GM12878 (cell line): Measurements from ENCODE around the gene GSAP. TPM values are rescaled to one million over a fixed set of nuclear protein-coding genes. Genes with fewer than 3 reads are reported as not detected.

ENCODE experiments used
- ATAC-seq: fragments of 200-7000 bp; cut with Tn5 transposase; 3 replicates; pipeline ENCODE4 v1.9.1; 2020; ENCODE audit warnings: mild to moderate bottlenecking, moderate library complexity
- BruUV-seq: library from RNA; stranded (reverse); fragments of 400-500 nt; replicated peaks from 2 replicates; lab custom pipeline; 2021; lab: Mats Ljungman, UMichigan
- CTCF ChIA-PET: fragments of 300-600 bp; sonication (Branson Sonifier 250); formaldehyde crosslinking; extraction: SDS; loops from one replicate; lab custom pipeline; 2021; ENCODE audit warnings: inconsistent platforms; lab: Yijun Ruan, JAX
- POLR2A ChIA-PET: fragments of 350-600 bp; formaldehyde crosslinking; extraction: SDS; loops from one replicate; lab custom pipeline; 2021; ENCODE audit warnings: inconsistent platforms; lab: Charles Lee
- RAD21 ChIA-PET: fragments of 300-600 bp; sonication (Branson Sonifier 250); formaldehyde crosslinking; loops from one replicate; lab custom pipeline; 2023; ENCODE audit warnings: antibody characterized with exemption; ENCODE audit not compliant: unreplicated experiment; lab: Charles Lee
- SMC1A ChIA-PET: fragments of 300-600 bp; sonication (Branson Sonifier 250); formaldehyde crosslinking; loops from one replicate; lab custom pipeline; 2023; ENCODE audit not compliant: unreplicated experiment, uncharacterized antibody; lab: Charles Lee
- DNase-seq: peaks from one replicate; pipeline ENCODE4 v3.0.0-alpha.2; 2011; ENCODE audit warnings: low read depth, low spot score
- FAIRE-seq: peaks from 3 replicates; lab custom pipeline; 2011; peaks lifted over from hg19 to GRCh38; lab: Jason Lieb, UNC
- H2AFZ ChIP-seq: 2 replicates; pipeline ENCODE4 v1.6.0; 2011; ENCODE audit warnings: low read depth, low read length, control low read depth; ENCODE audit not compliant: control insufficient read depth
- H3K27ac ChIP-seq: 2 replicates; pipeline ENCODE4 v1.5.1; 2011; ENCODE audit warnings: control low read depth; ENCODE audit not compliant: control insufficient read depth, insufficient read depth
- H3K27me3 ChIP-seq, 2 experiments: replicated peaks in 1 of 2; 2 replicates each; pipeline versions ENCODE4 v1.6.0 to v1.6.1; 2011; ENCODE audit warnings: low read length in 1 of 2; ENCODE audit not compliant: control insufficient read depth in 2 of 2, insufficient read depth in 2 of 2
- H3K36me3 ChIP-seq, 2 experiments: 2 replicates each; pipeline ENCODE4 v1.5.1; 2011; ENCODE audit warnings: low read length in 1 of 2; ENCODE audit not compliant: control insufficient read depth in 2 of 2, insufficient read depth in 2 of 2
- H3K4me1 ChIP-seq: 2 replicates; pipeline ENCODE4 v1.6.1; 2011; ENCODE audit warnings: mild to moderate bottlenecking, low read length, moderate library complexity, mixed read lengths; ENCODE audit not compliant: control insufficient read depth, insufficient read depth
- H3K4me2 ChIP-seq: 2 replicates; pipeline ENCODE4 v1.6.0; 2011; ENCODE audit warnings: control low read depth; ENCODE audit not compliant: control insufficient read depth, insufficient read depth
- H3K4me3 ChIP-seq: fragments of 200-600 bp; sonication (generic); 2 replicates; pipeline ENCODE4 v1.5.1; 2016
- H3K79me2 ChIP-seq: 2 replicates; pipeline ENCODE4 v1.6.0; 2011; ENCODE audit warnings: low read length; ENCODE audit not compliant: control insufficient read depth, insufficient read depth
- H3K9ac ChIP-seq: 2 replicates; pipeline ENCODE4 v1.8.0; 2011; ENCODE audit warnings: low read length, control low read depth, mixed read lengths; ENCODE audit not compliant: control insufficient read depth, insufficient read depth
- H3K9me3 ChIP-seq: replicated peaks from 3 replicates; pipeline ENCODE4 v1.5.1; 2011; ENCODE audit warnings: mild to moderate bottlenecking, low read length; ENCODE audit not compliant: control insufficient read depth, insufficient read depth
- H4K20me1 ChIP-seq: 2 replicates; pipeline ENCODE4 v1.6.0; 2011; ENCODE audit not compliant: control insufficient read depth, insufficient read depth
- BCLAF1 ChIP-seq: fragments of 450-650 bp; IDR thresholded peaks from 2 replicates; pipeline ENCODE4 v1.6.1; 2017; ENCODE audit warnings: antibody characterized with exemption, mild to moderate bottlenecking, moderate library complexity
- CHD1 ChIP-seq: IDR thresholded peaks from 2 replicates; pipeline ENCODE4 v1.6.1; 2012; ENCODE audit warnings: low read depth, low read length, improper control_type of control experiment
- IKZF1 ChIP-seq: fragments of 450-650 bp; conservative IDR thresholded peaks from 2 replicates; pipeline ENCODE4 v1.6.1; 2017; ENCODE audit warnings: antibody characterized with exemption, mild to moderate bottlenecking
- MYB ChIP-seq: fragments of 150-350 bp; IDR thresholded peaks from 2 replicates; pipeline ENCODE4 v1.6.1; 2014; ENCODE audit warnings: mild to moderate bottlenecking, low read depth, low read length, borderline replicate concordance
- POLR2AphosphoS5 ChIP-seq: IDR thresholded peaks from 2 replicates; pipeline ENCODE4 v1.6.1; 2011; ENCODE audit warnings: mild to moderate bottlenecking, low read length, inconsistent platforms
- REST ChIP-seq: IDR thresholded peaks from 2 replicates; pipeline ENCODE4 v1.6.1; 2012; ENCODE audit warnings: mild to moderate bottlenecking, low read depth, low read length
- SREBF1 ChIP-seq: IDR thresholded peaks from 2 replicates; pipeline ENCODE4 v1.6.1; 2012; ENCODE audit warnings: mild to moderate bottlenecking, low read length
- TCF3 ChIP-seq: IDR thresholded peaks from 2 replicates; pipeline ENCODE4 v1.6.1; 2012; ENCODE audit warnings: low read depth, mild to moderate bottlenecking, low read length, borderline replicate concordance; ENCODE audit not compliant: insufficient read depth
- ZBTB33 ChIP-seq: fragments of 450-650 bp; IDR thresholded peaks from 2 replicates; pipeline ENCODE4 v1.6.1; 2017; ENCODE audit warnings: mild to moderate bottlenecking
- ZNF384 ChIP-seq: IDR thresholded peaks from 2 replicates; pipeline ENCODE4 v1.6.1; 2012; ENCODE audit warnings: low read depth, mild to moderate bottlenecking, low read length, improper control_type of control experiment, borderline replicate concordance
- WGBS: methylation state at CpG from one replicate; pipeline ENCODE4 v1.1.6; 2016; ENCODE audit warnings: low lambda C conversion rate; ENCODE audit not compliant: insufficient replicate concordance, insufficient coverage; ENCODE audit errors: missing lambda C conversion rate; 5-methylcytosine and 5-hydroxymethylcytosine counted together
- in situ Hi-C: fragments of 300-500 bp; cut with MboI; formaldehyde crosslinking; loops from 9 replicates; pipeline ENCODE4 v1.14.3; 2018; ENCODE audit warnings: mixed read lengths
- intact Hi-C: fragments of 100-400 bp; cut with micrococcal nuclease; formaldehyde crosslinking; loops from one replicate; pipeline ENCODE4 v1.14.2; 2022; ENCODE audit not compliant: unreplicated experiment
- polyA plus RNA-seq, 11 experiments: library from polyadenylated mRNA; depleted of rRNA in 4 of 11; unstranded in 6 of 11; stranded (reverse) in 5 of 11; fragments of >200 nt; fragmentation: Nextera tagmentation in 4 of 11; fragmentation: Illumina TruSeq in 1 of 11; extraction: Ambion mirVana in 4 of 11; extraction: Trizol in 1 of 11; gene quantifications; 1 replicate in 1 of 11; 2 replicates in 10 of 11; pipeline versions ENCODE4 v1.2.1 to v1.2.3, GENCODE V29; 2011 to 2016; ENCODE audit warnings: inconsistent platforms in 2 of 11, missing spikeins in 2 of 11, low read depth in 1 of 11
- total RNA-seq, 4 experiments: library from RNA; depleted of rRNA in 3 of 4; stranded (reverse); fragments of >200 nt in 3 of 4; fragmentation: Illumina TruSeq in 1 of 4; extraction: Trizol in 1 of 4; gene quantifications; 2 replicates each; pipeline versions ENCODE4 v1.2.1 to v1.2.3, GENCODE V29; 2013 to 2021

The GSAP gene
- total and polyA plus RNA-seq, 10 of the 15 experiments (the other 5 are each of a cell fraction or from before 2014, with no cell fraction given) = 6.6 to 38.1 (median 21.8) TPM

- POLR2A ChIA-PET = no interaction called here
- H3K27me3 ChIP-seq = no peaks in the 10 kb centered on the region
- no peak overlapping the region for H2AFZ ChIP-seq
- DNase-seq (no peak), FAIRE-seq (no peak), ATAC-seq (no peak)
- no peak overlapping the region for H3K27ac ChIP-seq
- intact Hi-C loops = no loop called here
- BruUV-seq = no TSS peak
- H3K9ac ChIP-seq = no peak overlapping the region
- no peaks in the 10 kb centered on the region for H3K79me2 ChIP-seq
- H3K4me1 ChIP-seq = no peaks in the 10 kb centered on the region
- H4K20me1 ChIP-seq = no peaks in the 10 kb centered on the region
- 55% methylated on average over 2 of the region's 2 CpGs for WGBS
- no peaks in the 10 kb centered on the region; a peak in 1 of 4 replicates for H3K36me3 ChIP-seq
- TF ChIP-seq BCLAF1 = no peak
- TF ChIP-seq REST = no peak
- TF ChIP-seq ZNF384 = no peak
- TF ChIP-seq MYB = no peak
- TF ChIP-seq CHD1 = no peak
- TF ChIP-seq POLR2AphosphoS5 = no peak
- TF ChIP-seq ZBTB33 = no peak
- no peak for TF ChIP-seq TCF3
- TF ChIP-seq SREBF1 = no peak
- no peak for TF ChIP-seq IKZF1
- in situ Hi-C loops = no loop called here
- no peak overlapping the region for H3K4me3 ChIP-seq
- SMC1A ChIA-PET = interaction anchor here (1.5 kb wide), 1 partner anchor 36 kb away, joined by 5 read pairs; no protein-coding TSS in a partner anchor
- CTCF ChIA-PET = no interaction called here
- RAD21 ChIA-PET = no interaction called here
- H3K4me2 ChIP-seq = no peak overlapping the region
- H3K9me3 ChIP-seq = no peaks in the 10 kb centered on the region
Observed at GRCh38 chr7:77295549-77295948, 120.6 kb downstream of the GSAP start.
